ENCODE measurements around the gene SERPINA1. TPM values are rescaled to one million over a fixed set of nuclear protein-coding genes. Genes with fewer than 3 reads are reported as not detected.

The SERPINA1 gene
- total RNA-seq, 1 experiment from 2014 or later = 9.1 TPM

GRCh38 chr14:94428610-94429009 lies 40.2 kb upstream of the SERPINA1 start (continued):
- TF ChIP-seq CEBPB (IDR thresholded peaks at IDR 0.05; ENCODE audit: low read depth) (no peak), MAX (IDR thresholded peaks at IDR 0.05) (no peak), REST (IDR thresholded peaks at IDR 0.05; ENCODE audit: low read depth) (no peak), SIN3A (IDR thresholded peaks at IDR 0.05; ENCODE audit: low read depth) (no peak), YY1 (IDR thresholded peaks at IDR 0.05; ENCODE audit: extremely low read depth, insufficient replicate concordance, low read depth, low read length) (no peak), CTCF (IDR thresholded peaks at IDR 0.05 in 2 of 3, conservative IDR thresholded peaks at IDR 0.05 in 1 of 3; ENCODE audit: borderline replicate concordance in 1 of 3, insufficient read depth in 1 of 3, low read depth in 2 of 3, low read length in 2 of 3) (no peak)

- intact Hi-C loops (cut with micrococcal nuclease) = loop anchor here (10.0 kb wide), 1 partner anchor 318 kb away; no protein-coding TSS in a partner anchor
- no TSS peak for BruUV-seq (replicated peaks)
- CTCF ChIA-PET = interaction anchor here (0.9 to 1.0 kb wide), 2 partner anchors 59 to 122 kb away, joined by 3 read pairs; no protein-coding TSS in a partner anchor
- Histone ChIP-seq H3K27me3 (ENCODE audit: insufficient read depth, low read length) (peaks cover 10% of the 10 kb centered on the region), H4K20me1 (ENCODE audit: insufficient read depth) (no peaks in the 10 kb centered on the region), H3K27ac (ENCODE audit: low read depth, low read length) (no peak overlapping the region), H3K4me2 (ENCODE audit: low read length) (no peak overlapping the region), H3K4me3 (replicated peaks in 1 of 2; ENCODE audit: low read depth in 1 of 2, low read length in 2 of 2) (no peak overlapping the region), H3K36me3 (ENCODE audit: control insufficient read depth in 1 of 2, insufficient read depth in 2 of 2, low read length in 2 of 2) (no peaks in the 10 kb centered on the region), H3K9ac (ENCODE audit: low read length) (no peak overlapping the region), H3K9me3 (ENCODE audit: control insufficient read depth in 1 of 2, insufficient read depth in 1 of 2, low read depth in 1 of 2, low read length in 2 of 2) (no peaks in the 10 kb centered on the region), H3K79me2 (ENCODE audit: insufficient read depth, low read length) (no peaks in the 10 kb centered on the region), H2AFZ (ENCODE audit: low read depth, low read length, poor library complexity, severe bottlenecking) (no peak overlapping the region), H3K9me2 (ENCODE audit: insufficient read depth) (no peaks in the 10 kb centered on the region), H3K4me1 (ENCODE audit: control insufficient read depth in 1 of 2, insufficient read depth in 2 of 2, low read length in 2 of 2) (peaks cover 0 to 6% of the 10 kb centered on the region in 2 experiments; a peak in 1 of 4 replicates)
- TF ChIP-seq ELF1 (IDR thresholded peaks at IDR 0.05; ENCODE audit: borderline replicate concordance, low read depth) = no peak
- no peak for TF ChIP-seq MAX (IDR thresholded peaks at IDR 0.05)
- no peak for TF ChIP-seq SRF (IDR thresholded peaks at IDR 0.05; ENCODE audit: low read depth)
- no peak for TF ChIP-seq JUND (IDR thresholded peaks at IDR 0.05)
- ATAC-seq = no peak
- DNase-seq (ENCODE audit: low read depth, low spot score) = no peak
- POLR2A ChIA-PET = no interaction called here
- RAD21 ChIA-PET (ENCODE audit: low non-redundant PET in 1 of 2, low total read pairs in 2 of 2, uncharacterized antibody in 2 of 2, unreplicated experiment in 2 of 2) = no interaction called here
These were observed 38.7 kb upstream of the SERPINA1 start for GRCh38 chr14:94427016-94427613.

Measured in HCT116 (cell line).